HCT116 (cell line): Measurements from ENCODE around the gene DDAH1.

Experiments used
- CEBPB ChIP-seq: IDR thresholded peaks from 2 replicates; pipeline ENCODE4 v1.6.1; 2012; ENCODE audit warnings: low read depth
- EZH2 ChIP-seq: fragments of 200-600 bp; sonication (generic); IDR thresholded peaks from 2 replicates; pipeline ENCODE4 v1.6.1; 2017; ENCODE audit warnings: antibody characterized with exemption, mixed run types
- EZH2phosphoT487 ChIP-seq: fragments of 200-600 bp; IDR thresholded peaks from 2 replicates; pipeline ENCODE4 v1.6.1; 2018; ENCODE audit warnings: antibody characterized with exemption, borderline replicate concordance
- JUND ChIP-seq: IDR thresholded peaks from 2 replicates; pipeline ENCODE4 v1.6.1; 2012
- POLR2A ChIP-seq: IDR thresholded peaks from 2 replicates; pipeline ENCODE4 v1.7.0; 2011; ENCODE audit warnings: borderline replicate concordance; ENCODE audit not compliant: insufficient read depth, insufficient read length; ENCODE audit errors: extremely low read depth
- POLR2AphosphoS5 ChIP-seq: IDR thresholded peaks from 2 replicates; pipeline ENCODE4 v1.6.1; 2011; ENCODE audit warnings: mild to moderate bottlenecking, low read depth, low read length, moderate library complexity
- RAD21 ChIP-seq: IDR thresholded peaks from 2 replicates; pipeline ENCODE4 v1.6.1; 2012; ENCODE audit warnings: low read depth, mild to moderate bottlenecking
- YY1 ChIP-seq: IDR thresholded peaks from 2 replicates; pipeline ENCODE4 v1.6.1; 2011; ENCODE audit warnings: low read length, low read depth, moderate library complexity, mild to moderate bottlenecking; ENCODE audit not compliant: insufficient replicate concordance; ENCODE audit errors: extremely low read depth
- TF ChIP-seq, protein P1 (sequence below), 3 experiments: fragments of 200-600 bp in 1 of 3; sonication (generic) in 1 of 3; IDR thresholded peaks in 2 of 3; conservative IDR thresholded peaks in 1 of 3; 2 replicates each; pipeline ENCODE4 v1.5.1; 2012 to 2017; ENCODE audit warnings: low read depth in 2 of 3, low read length in 2 of 3, antibody characterized with exemption in 1 of 3, borderline replicate concordance in 1 of 3, control low read depth in 1 of 3, mild to moderate bottlenecking in 1 of 3, mixed read lengths in 1 of 3, mixed run types in 1 of 3, moderate library complexity in 1 of 3; ENCODE audit not compliant: insufficient read depth in 1 of 3
- TF ChIP-seq, protein P2 (sequence below): IDR thresholded peaks from 2 replicates; pipeline ENCODE4 v1.6.1; 2012; ENCODE audit warnings: low read depth

DNA sequence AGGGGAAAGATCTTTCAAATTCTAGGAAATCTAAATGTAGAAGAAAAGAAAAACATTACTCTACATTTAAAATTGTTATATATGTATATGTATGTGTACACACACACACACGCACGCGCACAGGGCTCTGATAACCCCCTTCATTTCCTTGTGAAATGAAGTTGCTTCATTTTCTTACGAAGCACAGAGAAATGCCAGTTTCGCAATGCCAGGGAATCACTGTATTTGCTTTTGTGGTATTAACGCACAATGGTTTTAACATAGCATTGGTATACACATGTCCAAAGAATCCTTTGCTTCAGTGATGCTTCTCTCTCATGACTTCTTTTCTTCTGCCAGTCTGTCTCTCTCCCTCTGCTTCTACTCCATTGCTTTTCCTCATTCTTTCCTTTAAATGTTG lies 8.4 kb upstream of the DDAH1 start:
- no peak for TF ChIP-seq YY1
- TF ChIP-seq CEBPB = no peak
- TF ChIP-seq JUND = no peak
- TF ChIP-seq, protein P1, sequence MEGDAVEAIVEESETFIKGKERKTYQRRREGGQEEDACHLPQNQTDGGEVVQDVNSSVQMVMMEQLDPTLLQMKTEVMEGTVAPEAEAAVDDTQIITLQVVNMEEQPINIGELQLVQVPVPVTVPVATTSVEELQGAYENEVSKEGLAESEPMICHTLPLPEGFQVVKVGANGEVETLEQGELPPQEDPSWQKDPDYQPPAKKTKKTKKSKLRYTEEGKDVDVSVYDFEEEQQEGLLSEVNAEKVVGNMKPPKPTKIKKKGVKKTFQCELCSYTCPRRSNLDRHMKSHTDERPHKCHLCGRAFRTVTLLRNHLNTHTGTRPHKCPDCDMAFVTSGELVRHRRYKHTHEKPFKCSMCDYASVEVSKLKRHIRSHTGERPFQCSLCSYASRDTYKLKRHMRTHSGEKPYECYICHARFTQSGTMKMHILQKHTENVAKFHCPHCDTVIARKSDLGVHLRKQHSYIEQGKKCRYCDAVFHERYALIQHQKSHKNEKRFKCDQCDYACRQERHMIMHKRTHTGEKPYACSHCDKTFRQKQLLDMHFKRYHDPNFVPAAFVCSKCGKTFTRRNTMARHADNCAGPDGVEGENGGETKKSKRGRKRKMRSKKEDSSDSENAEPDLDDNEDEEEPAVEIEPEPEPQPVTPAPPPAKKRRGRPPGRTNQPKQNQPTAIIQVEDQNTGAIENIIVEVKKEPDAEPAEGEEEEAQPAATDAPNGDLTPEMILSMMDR (IDR thresholded peaks at IDR 0.05 in 2 of 3, conservative IDR thresholded peaks at IDR 0.05 in 1 of 3; ENCODE audit: borderline replicate concordance in 1 of 3, insufficient read depth in 1 of 3, low read depth in 2 of 3, low read length in 2 of 3) = no peak
- TF ChIP-seq EZH2phosphoT487 = no peak
- no peak for TF ChIP-seq POLR2A
- TF ChIP-seq RAD21 = no peak
- TF ChIP-seq EZH2 = no peak
- TF ChIP-seq, protein P2, sequence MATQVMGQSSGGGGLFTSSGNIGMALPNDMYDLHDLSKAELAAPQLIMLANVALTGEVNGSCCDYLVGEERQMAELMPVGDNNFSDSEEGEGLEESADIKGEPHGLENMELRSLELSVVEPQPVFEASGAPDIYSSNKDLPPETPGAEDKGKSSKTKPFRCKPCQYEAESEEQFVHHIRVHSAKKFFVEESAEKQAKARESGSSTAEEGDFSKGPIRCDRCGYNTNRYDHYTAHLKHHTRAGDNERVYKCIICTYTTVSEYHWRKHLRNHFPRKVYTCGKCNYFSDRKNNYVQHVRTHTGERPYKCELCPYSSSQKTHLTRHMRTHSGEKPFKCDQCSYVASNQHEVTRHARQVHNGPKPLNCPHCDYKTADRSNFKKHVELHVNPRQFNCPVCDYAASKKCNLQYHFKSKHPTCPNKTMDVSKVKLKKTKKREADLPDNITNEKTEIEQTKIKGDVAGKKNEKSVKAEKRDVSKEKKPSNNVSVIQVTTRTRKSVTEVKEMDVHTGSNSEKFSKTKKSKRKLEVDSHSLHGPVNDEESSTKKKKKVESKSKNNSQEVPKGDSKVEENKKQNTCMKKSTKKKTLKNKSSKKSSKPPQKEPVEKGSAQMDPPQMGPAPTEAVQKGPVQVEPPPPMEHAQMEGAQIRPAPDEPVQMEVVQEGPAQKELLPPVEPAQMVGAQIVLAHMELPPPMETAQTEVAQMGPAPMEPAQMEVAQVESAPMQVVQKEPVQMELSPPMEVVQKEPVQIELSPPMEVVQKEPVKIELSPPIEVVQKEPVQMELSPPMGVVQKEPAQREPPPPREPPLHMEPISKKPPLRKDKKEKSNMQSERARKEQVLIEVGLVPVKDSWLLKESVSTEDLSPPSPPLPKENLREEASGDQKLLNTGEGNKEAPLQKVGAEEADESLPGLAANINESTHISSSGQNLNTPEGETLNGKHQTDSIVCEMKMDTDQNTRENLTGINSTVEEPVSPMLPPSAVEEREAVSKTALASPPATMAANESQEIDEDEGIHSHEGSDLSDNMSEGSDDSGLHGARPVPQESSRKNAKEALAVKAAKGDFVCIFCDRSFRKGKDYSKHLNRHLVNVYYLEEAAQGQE = no peak
- TF ChIP-seq POLR2AphosphoS5 = no peak
